ENCODE results near the gene COL4A2. TPM values are rescaled to one million over a fixed set of nuclear protein-coding genes. Genes with fewer than 3 reads are reported as not detected.

Gene COL4A2
- total and polyA plus RNA-seq, 4 donors: 8.0 to 45.2 (median 40.3) TPM

GRCh38 chr13:110523180-110523579, 216.1 kb downstream of the COL4A2 start (continued):
- no peak for TF ChIP-seq ZBTB33 (IDR thresholded peaks at IDR 0.05)
- TF ChIP-seq EGR1 (IDR thresholded peaks at IDR 0.05; ENCODE audit: low read depth in 2 of 2): no peak
- no peak for TF ChIP-seq HNF4A (conservative IDR thresholded peaks at IDR 0.05)
- TF ChIP-seq JUND (IDR thresholded peaks at IDR 0.05): no peak
- TF ChIP-seq MAX (IDR thresholded peaks at IDR 0.05): no peak

GRCh38 chr13:110523838-110524540, 216.9 kb downstream of the COL4A2 start:
- Histone ChIP-seq H3K4me1 (ENCODE audit: control insufficient read depth in 4 of 4, insufficient read depth in 4 of 4, low read length in 3 of 4) (peaks cover 34 to 85% (median 78%) of the 10 kb centered on the region in 4 donors), H3K4me3 (ENCODE audit: low read depth in 1 of 3, low read length in 3 of 3) (peak overlapping the region in 1 of 3 donors; percentile 10), H3K27ac (ENCODE audit: low read depth in 1 of 2, low read length in 2 of 2) (peak overlapping the region; percentile 78 to 83), H3K36me3 (ENCODE audit: control insufficient read depth in 4 of 4, insufficient read depth in 3 of 4, low read depth in 1 of 4, low read length in 3 of 4) (peaks cover 0 to 7% (median 0%) of the 10 kb centered on the region in 4 donors), H3K9ac (ENCODE audit: low read depth in 1 of 2, low read length in 2 of 2) (peak overlapping the region in 1 of 2 donors; percentile 6), H3K9me3 (ENCODE audit: control insufficient read depth in 4 of 4, low read length in 3 of 4) (no peaks in the 10 kb centered on the region), H3K27me3 (ENCODE audit: control insufficient read depth in 4 of 4, insufficient read depth in 4 of 4, low read length in 3 of 4) (no peaks in the 10 kb centered on the region)
- TF ChIP-seq CTCF (IDR thresholded peaks at IDR 0.05; ENCODE audit: low read depth, low read length, missing input control): no peak
- no peak for TF ChIP-seq YY1 (IDR thresholded peaks at IDR 0.05)
- no peak for TF ChIP-seq TAF1 (conservative IDR thresholded peaks at IDR 0.05)
- TF ChIP-seq RAD21 (IDR thresholded peaks at IDR 0.05): no peak
- TF ChIP-seq REST (IDR thresholded peaks at IDR 0.05): no peak
- TF ChIP-seq MAX (IDR thresholded peaks at IDR 0.05): no peak
- no peak for TF ChIP-seq ZBTB33 (IDR thresholded peaks at IDR 0.05)
- no peak for TF ChIP-seq FOXA1 (IDR thresholded peaks at IDR 0.05)
- no peak for TF ChIP-seq SP1 (IDR thresholded peaks at IDR 0.05)
- TF ChIP-seq FOXA2 (IDR thresholded peaks at IDR 0.05): no peak
- no peak for TF ChIP-seq NR2F2 (IDR thresholded peaks at IDR 0.05)
- TF ChIP-seq HNF4G (IDR thresholded peaks at IDR 0.05): no peak
- 87% methylated on average over 17 of the region's 17 CpGs for WGBS
- no peak for DNase-seq (ENCODE audit: low spot score)

All from liver (tissue), 9 donors.